Measurements from ENCODE around the gene ZNF618.

Gene ZNF618

GRCh38 chr9:113957821-113958341 is 81.8 kb downstream of the ZNF618 start:
- DNase-seq: no peak

- no peak for DNase-seq
Measured at GRCh38 chr9:113958556-113958955, 82.4 kb downstream of the ZNF618 start.

GRCh38 chr9:113960768-113961167 is 84.7 kb downstream of the ZNF618 start:
- DNase-seq: no peak

- no peak for DNase-seq
Measured at GRCh38 chr9:113962396-113962795, 86.3 kb downstream of the ZNF618 start.

GRCh38 chr9:113963017-113963620 is 87.0 kb downstream of the ZNF618 start:
- DNase-seq: peak; percentile 20 to 27

GRCh38 chr9:113963696-113964494 is 87.8 kb downstream of the ZNF618 start:
- no peak for DNase-seq

GRCh38 chr9:113964495-113965170 is 88.5 kb downstream of the ZNF618 start:
- no peak for DNase-seq

- no peak for DNase-seq
Measured at GRCh38 chr9:113966394-113966793, 90.3 kb downstream of the ZNF618 start.

- DNase-seq: no peak
Measured at GRCh38 chr9:113967380-113967779, 91.3 kb downstream of the ZNF618 start.

GRCh38 chr9:113969343-113969742 is 93.2 kb downstream of the ZNF618 start:
- DNase-seq: no peak

GRCh38 chr9:113973226-113973625 is 97.1 kb downstream of the ZNF618 start:
- no peak for DNase-seq

GRCh38 chr9:113973963-113974413 is 97.9 kb downstream of the ZNF618 start:
- no peak for DNase-seq

GRCh38 chr9:113976915-113977314 is 100.8 kb downstream of the ZNF618 start:
- DNase-seq: no peak

- DNase-seq: no peak
Measured at GRCh38 chr9:113978725-113979342, 102.7 kb downstream of the ZNF618 start.

- DNase-seq: no peak
Measured at GRCh38 chr9:113979343-113980127, 103.4 kb downstream of the ZNF618 start.

GRCh38 chr9:113984639-113985380 is 108.7 kb downstream of the ZNF618 start:
- DNase-seq: no peak

- DNase-seq: no peak
Measured at GRCh38 chr9:113985968-113986585, 110.0 kb downstream of the ZNF618 start.

- no peak for DNase-seq
Measured at GRCh38 chr9:113986931-113987330, 110.8 kb downstream of the ZNF618 start.

- no peak for DNase-seq
Measured at GRCh38 chr9:113987526-113987925, 111.4 kb downstream of the ZNF618 start.

- no peak for DNase-seq
Measured at GRCh38 chr9:113988385-113989016, 112.4 kb downstream of the ZNF618 start.

All from CD4-positive, alpha-beta T cell treated with Interleukin-4 for 1 hour (primary cell).